C4-2B (cell line): Measurements from ENCODE around the gene COMTD1.

Experiments
- CTCF ChIP-seq: fragments of 450-650 bp; conservative IDR thresholded peaks from 2 replicates; pipeline ENCODE4 v1.5.1; 2017; ENCODE audit warnings: mild to moderate bottlenecking
- ZFX ChIP-seq: fragments of 450-650 bp; IDR thresholded peaks from 2 replicates; pipeline ENCODE4 v1.6.1; 2017

- TF ChIP-seq CTCF (no peak), ZFX (no peak)
Observed at GRCh38 chr10:75203724-75204123, 32.0 kb downstream of the COMTD1 start.
